SH-SY5Y (cell line): Measurements from ENCODE around the gene UTS2R.

Experiments
- GATA2 ChIP-seq: IDR thresholded peaks from 2 replicates; pipeline ENCODE4 v1.6.1; 2011; ENCODE audit warnings: mild to moderate bottlenecking, low read depth, low read length
- GATA3 ChIP-seq: IDR thresholded peaks from 2 replicates; pipeline ENCODE4 v1.6.1; 2011; ENCODE audit warnings: low read depth, mild to moderate bottlenecking, low read length, moderate library complexity

The UTS2R gene

GRCh38 chr17:82358465-82359350 lies 12.9 kb upstream of the UTS2R start, which contains the start of gene TEX19:
Gene TEX19, plus strand, starts transcription at chr17:82359247. Its CDS starts 2,904 bp downstream, at chr17:82362151.
- no peak for TF ChIP-seq GATA2
- no peak for TF ChIP-seq GATA3

GRCh38 chr17:82361885-82362633 lies 9.5 kb upstream of the UTS2R start:
- TF ChIP-seq GATA2 = no peak
- no peak for TF ChIP-seq GATA3

- TF ChIP-seq GATA3 (no peak), GATA2 (no peak)
These were observed 5.8 kb upstream of the UTS2R start for GRCh38 chr17:82365606-82366295.

- no peak for TF ChIP-seq GATA2
- no peak for TF ChIP-seq GATA3
These were observed 4.8 kb upstream of the UTS2R start for GRCh38 chr17:82366749-82367148.

- no peak for TF ChIP-seq GATA2
- no peak for TF ChIP-seq GATA3
These were observed 3.6 kb upstream of the UTS2R start for GRCh38 chr17:82367724-82368524.

GRCh38 chr17:82369211-82369610 lies 2.4 kb upstream of the UTS2R start:
- TF ChIP-seq GATA3 = no peak
- no peak for TF ChIP-seq GATA2

- TF ChIP-seq GATA2 (no peak), GATA3 (no peak)
These were observed 863 bp upstream of the UTS2R start for GRCh38 chr17:82370471-82371332.

GRCh38 chr17:82372249-82373071 lies 895 bp downstream of the UTS2R start:
- TF ChIP-seq GATA3 = no peak
- TF ChIP-seq GATA2 = no peak

GRCh38 chr17:82373731-82374625 lies 2.4 kb downstream of the UTS2R start:
- TF ChIP-seq GATA3 = no peak
- no peak for TF ChIP-seq GATA2

- no peak for TF ChIP-seq GATA3
- TF ChIP-seq GATA2 = no peak
These were observed 3.2 kb downstream of the UTS2R start for GRCh38 chr17:82374626-82375331.
